Measurements from ENCODE around the gene RDH14. TPM values are rescaled to one million over a fixed set of nuclear protein-coding genes. Genes with fewer than 3 reads are reported as not detected.

Gene RDH14
- total and polyA plus RNA-seq, 2 experiments from 2014 or later = 38.1 to 40.6 TPM

DNA sequence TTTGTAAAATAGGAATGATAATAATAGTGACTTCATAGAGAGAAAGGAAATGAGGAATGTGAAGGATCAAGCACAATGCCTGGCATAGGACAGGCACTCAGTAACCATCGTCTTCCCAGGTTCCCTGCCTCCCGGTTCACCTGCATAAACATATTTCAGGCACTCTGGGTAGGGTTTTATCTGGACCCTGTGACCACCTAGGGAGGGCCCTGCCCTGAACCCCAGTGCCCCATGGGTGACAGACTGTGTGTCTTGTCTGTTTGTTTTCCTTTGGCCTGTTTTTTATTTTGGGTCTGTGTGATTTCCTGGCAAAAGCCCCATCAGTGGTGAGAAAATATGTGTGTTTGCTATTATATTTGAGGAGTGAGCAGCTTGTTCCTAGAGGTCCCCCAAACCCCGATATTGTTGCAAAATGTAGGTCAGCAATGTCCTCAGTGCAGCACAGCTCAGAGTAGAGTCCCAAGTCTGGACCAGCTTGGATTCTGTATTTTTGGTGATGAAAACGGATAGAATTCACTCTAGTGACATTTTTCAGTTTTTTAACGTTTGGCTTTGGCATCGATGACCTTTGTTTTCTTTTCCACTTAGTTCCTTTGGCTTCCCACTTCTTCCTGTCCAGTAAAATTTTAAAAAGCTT is 38.5 kb upstream of the RDH14 start:
- Mint-ChIP-seq H3K27me3 (ENCODE audit: insufficient read depth, low read depth, poor library complexity) (no peaks in the 10 kb centered on the region), H3K4me3 (no peak overlapping the region), H3K27ac (no peak overlapping the region), H3K4me1 (no peaks in the 10 kb centered on the region), H3K36me3 (ENCODE audit: low read depth) (no peaks in the 10 kb centered on the region), H3K9me3 (no peaks in the 10 kb centered on the region)
- 0 out of 2 replicates have a peak, but pooled peaks cover 8% of the 10 kb centered on the region for H3K9me2 ChIP-seq (ENCODE audit: insufficient read depth)
- DNase-seq (ENCODE audit: low spot score) = no peak
- no peaks in the 10 kb centered on the region for H3F3A ChIP-seq (replicated peaks; ENCODE audit: low read depth)
- H4K20me1 ChIP-seq (replicated peaks; ENCODE audit: insufficient read depth) = no peaks in the 10 kb centered on the region; the same call in 1 of the 2 replicates
- H3K4me1 ChIP-seq (ENCODE audit: insufficient read depth) = no peaks in the 10 kb centered on the region
- no peak overlapping the region for H3K4me2 ChIP-seq
- H3K79me2 ChIP-seq (replicated peaks; ENCODE audit: insufficient read depth) = no peaks in the 10 kb centered on the region
- no peak overlapping the region for H3K4me3 ChIP-seq
- H3K36me3 ChIP-seq (ENCODE audit: insufficient read depth) = no peaks in the 10 kb centered on the region
- TF ChIP-seq EZH2 (IDR thresholded peaks at IDR 0.05; ENCODE audit: low read depth, unreplicated experiment) = no peak
- no peak for TF ChIP-seq ZNF331 (CRISPR knock-in tag; IDR thresholded peaks at IDR 0.05; ENCODE audit: low read depth)
- TF ChIP-seq, protein P1, sequence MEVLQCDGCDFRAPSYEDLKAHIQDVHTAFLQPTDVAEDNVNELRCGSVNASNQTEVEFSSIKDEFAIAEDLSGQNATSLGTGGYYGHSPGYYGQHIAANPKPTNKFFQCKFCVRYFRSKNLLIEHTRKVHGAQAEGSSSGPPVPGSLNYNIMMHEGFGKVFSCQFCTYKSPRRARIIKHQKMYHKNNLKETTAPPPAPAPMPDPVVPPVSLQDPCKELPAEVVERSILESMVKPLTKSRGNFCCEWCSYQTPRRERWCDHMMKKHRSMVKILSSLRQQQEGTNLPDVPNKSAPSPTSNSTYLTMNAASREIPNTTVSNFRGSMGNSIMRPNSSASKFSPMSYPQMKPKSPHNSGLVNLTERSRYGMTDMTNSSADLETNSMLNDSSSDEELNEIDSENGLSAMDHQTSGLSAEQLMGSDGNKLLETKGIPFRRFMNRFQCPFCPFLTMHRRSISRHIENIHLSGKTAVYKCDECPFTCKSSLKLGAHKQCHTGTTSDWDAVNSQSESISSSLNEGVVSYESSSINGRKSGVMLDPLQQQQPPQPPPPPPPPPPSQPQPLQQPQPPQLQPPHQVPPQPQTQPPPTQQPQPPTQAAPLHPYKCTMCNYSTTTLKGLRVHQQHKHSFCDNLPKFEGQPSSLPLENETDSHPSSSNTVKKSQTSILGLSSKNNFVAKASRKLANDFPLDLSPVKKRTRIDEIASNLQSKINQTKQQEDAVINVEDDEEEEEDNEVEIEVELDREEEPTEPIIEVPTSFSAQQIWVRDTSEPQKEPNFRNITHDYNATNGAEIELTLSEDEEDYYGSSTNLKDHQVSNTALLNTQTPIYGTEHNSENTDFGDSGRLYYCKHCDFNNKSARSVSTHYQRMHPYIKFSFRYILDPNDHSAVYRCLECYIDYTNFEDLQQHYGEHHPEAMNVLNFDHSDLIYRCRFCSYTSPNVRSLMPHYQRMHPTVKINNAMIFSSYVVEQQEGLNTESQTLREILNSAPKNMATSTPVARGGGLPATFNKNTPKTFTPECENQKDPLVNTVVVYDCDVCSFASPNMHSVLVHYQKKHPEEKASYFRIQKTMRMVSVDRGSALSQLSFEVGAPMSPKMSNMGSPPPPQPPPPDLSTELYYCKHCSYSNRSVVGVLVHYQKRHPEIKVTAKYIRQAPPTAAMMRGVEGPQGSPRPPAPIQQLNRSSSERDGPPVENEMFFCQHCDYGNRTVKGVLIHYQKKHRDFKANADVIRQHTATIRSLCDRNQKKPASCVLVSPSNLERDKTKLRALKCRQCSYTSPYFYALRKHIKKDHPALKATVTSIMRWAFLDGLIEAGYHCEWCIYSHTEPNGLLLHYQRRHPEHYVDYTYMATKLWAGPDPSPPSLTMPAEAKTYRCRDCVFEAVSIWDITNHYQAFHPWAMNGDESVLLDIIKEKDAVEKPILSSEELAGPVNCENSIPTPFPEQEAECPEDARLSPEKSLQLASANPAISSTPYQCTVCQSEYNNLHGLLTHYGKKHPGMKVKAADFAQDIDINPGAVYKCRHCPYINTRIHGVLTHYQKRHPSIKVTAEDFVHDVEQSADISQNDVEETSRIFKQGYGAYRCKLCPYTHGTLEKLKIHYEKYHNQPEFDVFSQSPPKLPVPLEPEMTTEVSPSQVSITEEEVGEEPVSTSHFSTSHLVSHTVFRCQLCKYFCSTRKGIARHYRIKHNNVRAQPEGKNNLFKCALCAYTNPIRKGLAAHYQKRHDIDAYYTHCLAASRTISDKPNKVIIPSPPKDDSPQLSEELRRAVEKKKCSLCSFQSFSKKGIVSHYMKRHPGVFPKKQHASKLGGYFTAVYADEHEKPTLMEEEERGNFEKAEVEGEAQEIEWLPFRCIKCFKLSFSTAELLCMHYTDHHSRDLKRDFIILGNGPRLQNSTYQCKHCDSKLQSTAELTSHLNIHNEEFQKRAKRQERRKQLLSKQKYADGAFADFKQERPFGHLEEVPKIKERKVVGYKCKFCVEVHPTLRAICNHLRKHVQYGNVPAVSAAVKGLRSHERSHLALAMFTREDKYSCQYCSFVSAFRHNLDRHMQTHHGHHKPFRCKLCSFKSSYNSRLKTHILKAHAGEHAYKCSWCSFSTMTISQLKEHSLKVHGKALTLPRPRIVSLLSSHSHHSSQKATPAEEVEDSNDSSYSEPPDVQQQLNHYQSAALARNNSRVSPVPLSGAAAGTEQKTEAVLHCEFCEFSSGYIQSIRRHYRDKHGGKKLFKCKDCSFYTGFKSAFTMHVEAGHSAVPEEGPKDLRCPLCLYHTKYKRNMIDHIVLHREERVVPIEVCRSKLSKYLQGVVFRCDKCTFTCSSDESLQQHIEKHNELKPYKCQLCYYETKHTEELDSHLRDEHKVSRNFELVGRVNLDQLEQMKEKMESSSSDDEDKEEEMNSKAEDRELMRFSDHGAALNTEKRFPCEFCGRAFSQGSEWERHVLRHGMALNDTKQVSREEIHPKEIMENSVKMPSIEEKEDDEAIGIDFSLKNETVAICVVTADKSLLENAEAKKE (CRISPR knock-in tag; IDR thresholded peaks at IDR 0.05) = no peak
- TF ChIP-seq CREB1 (CRISPR knock-in tag; IDR thresholded peaks at IDR 0.05; ENCODE audit: low read depth) = no peak
- TF ChIP-seq, protein P2, sequence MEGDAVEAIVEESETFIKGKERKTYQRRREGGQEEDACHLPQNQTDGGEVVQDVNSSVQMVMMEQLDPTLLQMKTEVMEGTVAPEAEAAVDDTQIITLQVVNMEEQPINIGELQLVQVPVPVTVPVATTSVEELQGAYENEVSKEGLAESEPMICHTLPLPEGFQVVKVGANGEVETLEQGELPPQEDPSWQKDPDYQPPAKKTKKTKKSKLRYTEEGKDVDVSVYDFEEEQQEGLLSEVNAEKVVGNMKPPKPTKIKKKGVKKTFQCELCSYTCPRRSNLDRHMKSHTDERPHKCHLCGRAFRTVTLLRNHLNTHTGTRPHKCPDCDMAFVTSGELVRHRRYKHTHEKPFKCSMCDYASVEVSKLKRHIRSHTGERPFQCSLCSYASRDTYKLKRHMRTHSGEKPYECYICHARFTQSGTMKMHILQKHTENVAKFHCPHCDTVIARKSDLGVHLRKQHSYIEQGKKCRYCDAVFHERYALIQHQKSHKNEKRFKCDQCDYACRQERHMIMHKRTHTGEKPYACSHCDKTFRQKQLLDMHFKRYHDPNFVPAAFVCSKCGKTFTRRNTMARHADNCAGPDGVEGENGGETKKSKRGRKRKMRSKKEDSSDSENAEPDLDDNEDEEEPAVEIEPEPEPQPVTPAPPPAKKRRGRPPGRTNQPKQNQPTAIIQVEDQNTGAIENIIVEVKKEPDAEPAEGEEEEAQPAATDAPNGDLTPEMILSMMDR (conservative IDR thresholded peaks at IDR 0.05; ENCODE audit: low read depth in 2 of 2) = no peak
- TF ChIP-seq NANOG (IDR thresholded peaks at IDR 0.05; ENCODE audit: borderline replicate concordance) = no peak
- TF ChIP-seq ZNF114 (CRISPR knock-in tag; IDR thresholded peaks at IDR 0.05) = no peak
- TF ChIP-seq, protein P3, sequence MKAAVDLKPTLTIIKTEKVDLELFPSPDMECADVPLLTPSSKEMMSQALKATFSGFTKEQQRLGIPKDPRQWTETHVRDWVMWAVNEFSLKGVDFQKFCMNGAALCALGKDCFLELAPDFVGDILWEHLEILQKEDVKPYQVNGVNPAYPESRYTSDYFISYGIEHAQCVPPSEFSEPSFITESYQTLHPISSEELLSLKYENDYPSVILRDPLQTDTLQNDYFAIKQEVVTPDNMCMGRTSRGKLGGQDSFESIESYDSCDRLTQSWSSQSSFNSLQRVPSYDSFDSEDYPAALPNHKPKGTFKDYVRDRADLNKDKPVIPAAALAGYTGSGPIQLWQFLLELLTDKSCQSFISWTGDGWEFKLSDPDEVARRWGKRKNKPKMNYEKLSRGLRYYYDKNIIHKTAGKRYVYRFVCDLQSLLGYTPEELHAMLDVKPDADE (IDR thresholded peaks at IDR 0.05) = no peak
- TF ChIP-seq STAT1 (IDR thresholded peaks at IDR 0.05; ENCODE audit: unreplicated experiment) = no peak
- TF ChIP-seq JUNB (IDR thresholded peaks at IDR 0.05; ENCODE audit: unreplicated experiment) = no peak
- H2AFZ ChIP-seq = peak overlapping the region; percentile 43; the same call in 1 of the 2 replicates
- no peaks in the 10 kb centered on the region for H3K27me3 ChIP-seq (ENCODE audit: insufficient read depth)
- no peak overlapping the region for H3K27ac ChIP-seq (ENCODE audit: low read depth)
- no peak for ATAC-seq
